Cardiac septum (tissue), 1 donor: ENCODE data around the gene ANO6. TPM values are rescaled to one million over a fixed set of nuclear protein-coding genes. Genes with fewer than 3 reads are reported as not detected.
"Not testable (repeated sequence)": the region's sequence is repeated elsewhere in the genome, so short reads cannot be mapped to it uniquely, and the experiment has no call there.

Experiments used
- DNase-seq: peaks from one replicate; pipeline ENCODE4 v3.0.0-alpha.2; 2020; ENCODE audit warnings: low spot score
- intact Hi-C: fragments of 100-400 bp; cut with DNase I; formaldehyde crosslinking; loops from one replicate; pipeline ENCODE4 v1.14.0; 2022
- total RNA-seq: library from RNA; stranded (reverse); fragmentation: NEBNext Ultra II Directional; extraction: Animal tissue kit (Norgen Biotek cat#: 25700); gene quantifications from one replicate; pipeline ENCODE4 v1.2.1, GENCODE V29; 2021
- donor health status: DM: no; HTN: no; CAD: no.

The ANO6 gene
- total RNA-seq, 1 donor from 2014 or later: 49.0 TPM

DNA sequence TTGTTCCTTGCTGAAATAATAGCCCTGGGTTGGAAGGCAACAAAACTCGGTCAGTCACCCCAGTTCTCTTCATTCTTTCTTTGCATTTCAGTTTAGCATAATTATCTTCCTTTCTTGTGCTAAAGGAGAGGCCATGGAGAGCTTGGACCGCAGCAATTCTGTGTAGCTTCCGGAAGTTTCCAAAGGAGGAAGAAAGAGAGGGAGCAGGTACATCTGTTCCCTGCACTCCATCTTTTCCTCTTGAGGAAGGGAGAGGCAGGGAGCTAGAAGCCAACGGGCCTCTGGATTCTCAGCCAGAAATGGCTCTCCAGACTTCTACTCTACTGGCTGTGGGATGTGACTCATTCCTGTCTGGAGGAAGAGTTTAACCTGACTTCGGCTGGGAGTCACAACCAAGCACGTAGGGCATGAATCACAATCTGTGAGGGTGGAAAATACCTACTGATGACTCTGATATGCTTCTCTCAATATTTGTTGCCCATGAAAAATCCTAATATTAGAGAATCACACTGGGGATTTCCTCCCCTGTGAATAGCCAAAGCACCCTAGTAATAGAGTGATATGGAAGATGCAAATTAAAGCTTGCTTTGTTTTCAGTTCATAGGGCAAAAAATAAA is 17.0 kb downstream of the ANO6 start:
- DNase-seq: peak; percentile 78
- intact Hi-C loops: no loop called here

DNA sequence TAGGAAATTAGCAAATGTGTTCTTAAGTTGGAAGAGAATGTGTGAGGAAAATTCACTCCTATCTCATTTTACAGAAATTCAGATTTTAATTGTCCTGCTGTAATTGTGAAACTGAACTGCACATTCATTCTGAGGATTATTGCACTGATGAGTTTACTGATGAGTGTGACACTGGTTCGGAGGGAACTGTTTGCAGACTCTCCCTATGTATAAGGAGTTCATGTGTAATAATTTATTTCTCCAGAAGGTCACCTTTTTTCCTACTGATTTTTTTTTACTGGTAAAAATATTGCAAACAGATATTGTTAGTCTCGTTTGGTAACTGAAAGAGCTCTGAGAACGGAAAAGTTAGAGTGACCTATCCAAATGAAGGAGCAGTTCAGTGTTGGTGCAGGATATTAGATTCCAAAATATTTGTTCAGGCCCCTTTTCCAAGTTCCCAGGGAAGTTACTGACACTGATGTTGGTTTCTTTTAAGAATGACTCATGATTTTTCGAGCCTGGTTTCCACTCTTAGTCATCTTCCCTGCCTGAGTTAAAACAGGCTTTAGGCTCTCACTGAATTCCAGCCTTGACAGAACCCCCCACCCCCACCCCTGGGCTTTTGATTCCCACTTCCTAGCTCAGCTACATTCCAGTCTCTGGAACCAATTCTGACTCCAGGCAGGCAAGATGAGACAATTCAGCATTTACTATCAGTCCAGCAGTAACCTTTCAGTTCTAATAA is 18.4 kb downstream of the ANO6 start:
- intact Hi-C loops: no loop called here
- no peak for DNase-seq

DNA sequence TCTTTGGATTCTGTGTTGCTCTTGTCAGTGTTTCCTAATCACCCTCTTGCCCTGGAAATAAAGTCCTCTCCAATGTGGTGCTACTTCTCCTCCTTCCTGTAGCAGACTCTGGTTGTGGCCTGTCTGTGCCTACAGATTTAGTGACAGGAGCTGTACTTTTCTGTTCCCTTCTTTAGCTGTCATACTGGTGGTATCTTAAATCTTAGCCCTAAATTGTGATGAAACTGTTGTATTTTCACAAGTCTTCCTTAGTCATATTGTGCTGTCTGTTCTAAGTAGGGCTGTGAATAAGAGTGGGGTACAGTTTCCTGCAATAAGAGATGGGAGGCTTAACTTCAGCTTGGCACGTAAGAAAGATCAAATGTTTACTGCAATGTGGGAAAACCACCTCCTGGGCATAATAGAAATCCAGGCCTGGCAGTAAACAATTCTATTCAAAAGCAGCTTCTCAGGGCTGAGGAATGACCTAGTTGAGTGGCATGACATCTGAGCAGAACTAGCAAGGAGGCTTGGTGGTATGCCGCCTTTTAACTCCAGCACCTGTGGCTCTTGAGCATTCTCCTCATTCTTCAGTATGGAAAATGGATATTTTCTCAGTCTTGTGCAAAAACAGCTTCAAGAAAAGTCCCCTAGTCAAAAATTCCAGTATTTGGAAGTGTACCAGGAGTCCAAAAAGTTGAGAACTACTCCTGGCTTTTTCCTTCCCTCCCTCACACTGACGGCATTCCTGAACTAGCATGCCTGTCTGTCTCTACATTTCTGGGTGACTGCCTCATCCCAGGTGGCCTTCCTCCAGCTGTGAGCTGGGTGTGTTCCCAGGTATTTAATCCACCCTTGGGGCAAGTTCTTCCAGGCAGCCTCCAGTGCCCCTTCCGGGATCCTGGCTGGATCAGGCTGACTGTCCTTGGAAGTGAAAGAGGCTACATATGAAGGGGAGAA is 19.5 kb downstream of the ANO6 start:
- intact Hi-C loops: no loop called here
- DNase-seq: no peak

DNA sequence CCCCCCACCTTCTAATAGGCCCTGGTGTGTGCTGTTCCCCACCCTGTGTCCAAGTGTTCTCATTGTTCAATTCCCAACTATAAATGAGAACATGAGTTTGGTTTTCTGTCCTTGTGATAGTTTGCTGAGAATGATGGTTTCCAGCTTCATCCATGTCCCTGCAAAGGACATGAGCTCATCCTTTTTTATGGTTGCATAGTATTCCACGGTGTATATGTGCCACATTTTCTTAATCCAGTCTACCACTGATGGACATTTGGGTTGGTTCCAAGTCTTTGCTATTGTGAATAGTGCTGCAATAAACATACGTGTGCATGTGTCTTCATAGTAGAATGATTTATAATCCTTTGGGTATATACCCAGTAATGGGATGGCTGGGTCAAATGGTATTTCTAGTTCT is 20.5 kb downstream of the ANO6 start:
- intact Hi-C loops, DNase-seq: not testable (repeated sequence)

DNA sequence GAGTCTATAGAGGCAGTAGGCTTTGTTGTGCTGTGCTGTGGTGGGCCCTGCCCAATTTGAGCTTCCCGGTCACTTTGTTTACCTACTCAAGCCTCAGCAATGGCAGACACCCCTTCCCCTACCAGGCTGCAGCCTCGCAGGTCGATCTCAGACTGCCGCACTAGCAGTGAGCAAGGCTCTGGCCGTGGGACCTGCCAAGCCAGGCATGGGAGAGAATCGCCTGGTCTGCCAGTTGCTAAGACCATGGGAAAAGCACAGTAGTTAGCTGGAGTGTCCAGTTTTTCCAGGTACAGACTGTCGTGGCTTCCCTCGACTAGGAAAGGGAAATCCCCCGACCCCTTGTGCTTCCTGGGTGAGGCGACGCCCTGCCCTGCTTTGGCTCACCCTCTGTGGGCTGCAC is 26.3 kb downstream of the ANO6 start:
- intact Hi-C loops: no loop called here

DNA sequence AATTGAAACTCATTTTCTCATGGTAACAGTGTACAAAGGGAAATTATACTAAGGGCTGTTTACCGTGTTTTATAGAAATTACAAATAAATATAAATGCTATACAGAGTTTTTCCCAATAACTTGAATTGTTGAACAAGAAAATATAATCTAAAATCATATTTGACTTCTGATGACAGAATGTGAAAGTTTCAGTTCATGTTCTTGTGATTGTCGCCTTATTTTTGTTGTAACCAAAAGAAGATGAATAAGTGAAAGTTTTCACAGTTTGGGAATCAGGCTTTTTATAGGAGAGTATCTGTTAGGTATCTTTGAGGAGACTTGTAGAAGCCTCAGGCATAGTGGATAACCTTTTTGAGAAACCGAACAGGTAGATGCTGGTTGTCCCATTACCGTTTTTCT is 28.1 kb downstream of the ANO6 start:
- intact Hi-C loops: no loop called here
- DNase-seq: no peak

More for the DNA sequence above, 26.3 kb downstream of the ANO6 start:
- DNase-seq: no peak

DNA sequence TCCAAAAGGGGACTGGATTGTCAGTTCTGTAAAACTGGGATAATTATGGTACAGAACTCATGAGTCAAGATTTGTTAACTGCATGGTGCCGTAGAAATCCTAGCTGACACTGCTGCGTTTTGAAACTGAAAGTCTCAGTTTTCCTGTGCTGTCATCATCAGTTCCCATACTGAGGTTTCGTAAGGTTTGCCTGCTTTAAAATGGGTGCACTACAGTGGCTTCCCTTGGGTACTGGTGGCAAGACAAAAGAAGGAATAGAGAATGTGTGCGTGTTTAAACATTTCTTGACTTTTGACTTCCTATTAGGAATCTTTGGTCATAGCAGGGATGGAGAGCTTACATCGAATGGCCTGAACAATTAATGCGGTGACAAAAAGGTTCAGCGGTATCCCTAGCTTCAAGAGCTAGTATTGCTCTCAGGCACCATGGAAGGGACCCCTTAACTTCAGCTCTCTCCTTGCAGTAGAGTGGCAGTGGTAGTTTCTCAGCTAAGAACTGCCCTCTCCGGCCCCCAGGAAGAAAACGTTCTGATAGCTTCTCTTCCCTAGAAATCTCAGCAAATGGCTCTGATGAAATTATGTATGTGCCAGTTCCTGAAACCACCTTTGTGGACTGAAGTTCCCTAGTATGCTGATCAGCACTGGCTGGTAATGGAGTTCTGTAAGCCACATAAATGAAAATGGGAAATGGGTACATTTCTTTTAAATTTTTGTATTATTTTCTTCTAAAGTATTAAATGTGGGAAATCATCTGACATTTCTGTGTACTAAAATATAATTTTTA is 28.9 kb downstream of the ANO6 start:
- DNase-seq: no peak
- intact Hi-C loops: no loop called here

DNA sequence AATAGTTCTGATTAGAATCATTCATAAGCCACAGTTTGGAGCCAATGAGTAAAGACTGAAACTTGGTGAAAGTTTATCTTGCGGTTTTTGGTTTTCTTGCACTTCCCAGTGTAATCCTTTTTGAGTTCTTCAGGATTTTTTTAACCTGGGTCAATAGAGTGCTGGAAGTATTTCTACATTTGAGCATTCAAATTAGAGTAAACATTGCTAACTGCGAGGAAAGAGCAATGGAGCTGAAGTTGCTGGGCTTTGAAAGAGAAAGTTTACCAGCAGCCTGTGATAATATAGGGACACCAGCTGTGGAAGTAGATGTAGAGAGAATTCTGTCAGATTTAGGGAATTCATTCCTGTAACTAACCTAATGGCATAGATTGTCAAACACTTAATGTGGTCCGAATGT is 30.3 kb downstream of the ANO6 start:
- DNase-seq: no peak
- intact Hi-C loops: no loop called here

DNA sequence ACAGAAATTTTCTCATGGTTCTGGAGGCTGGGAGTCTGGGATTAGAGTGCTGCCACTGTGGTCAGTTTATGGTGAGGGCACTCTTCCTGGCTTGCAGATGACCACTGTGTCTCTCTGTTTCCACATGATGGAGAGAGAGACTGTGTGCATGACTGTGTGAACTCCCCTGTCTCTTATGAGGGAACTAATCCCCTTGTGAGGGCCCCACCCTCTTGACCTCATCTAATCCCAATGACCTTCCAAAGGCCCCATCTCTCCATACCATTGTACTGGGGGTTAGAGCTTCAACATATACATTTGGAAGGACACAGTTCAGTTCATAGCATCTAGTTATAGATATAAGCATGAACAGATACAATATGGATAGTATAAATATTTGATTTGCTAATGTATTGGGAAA is 31.7 kb downstream of the ANO6 start:
- intact Hi-C loops: no loop called here
- DNase-seq: no peak

DNA sequence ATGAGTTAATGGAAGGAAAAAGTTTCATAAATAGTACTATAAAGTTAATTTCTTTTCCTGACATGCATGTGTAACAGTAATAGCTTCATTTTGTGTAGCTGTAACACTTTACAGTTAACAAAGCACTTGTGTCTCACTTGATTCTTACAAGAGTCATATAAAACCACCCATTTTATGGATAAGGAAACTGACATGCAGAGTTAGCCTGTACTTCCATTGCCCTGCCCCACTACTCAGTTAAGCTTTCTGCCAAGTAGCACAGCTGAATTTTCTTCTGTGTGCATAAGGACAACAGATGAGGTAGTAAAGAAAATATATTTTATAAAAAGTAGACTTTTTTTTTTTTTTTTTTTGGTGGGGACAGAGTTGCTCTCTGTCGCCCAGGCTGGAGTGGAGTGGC is 32.2 kb downstream of the ANO6 start:
- intact Hi-C loops: no loop called here
- no peak for DNase-seq

DNA sequence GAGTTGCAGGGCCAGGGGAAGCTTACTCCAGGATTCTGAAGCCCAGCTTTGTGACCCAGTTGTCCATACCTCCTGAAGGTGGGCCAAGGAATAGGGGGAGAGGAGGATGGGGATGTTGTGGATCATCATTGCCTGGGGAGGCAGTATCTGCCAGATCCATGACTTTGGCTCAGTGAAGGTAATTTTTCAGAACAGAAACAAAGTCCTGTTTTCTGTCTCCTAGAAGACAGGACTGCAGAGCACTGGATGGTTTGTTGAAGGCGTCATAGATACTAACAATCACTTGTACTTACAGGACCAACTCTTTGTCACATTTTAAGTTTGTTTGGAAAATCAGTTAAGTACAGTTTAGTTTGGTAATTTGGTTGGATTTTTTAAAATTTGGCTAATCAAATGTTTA is 38.4 kb downstream of the ANO6 start:
- no peak for DNase-seq
- intact Hi-C loops: no loop called here

DNA sequence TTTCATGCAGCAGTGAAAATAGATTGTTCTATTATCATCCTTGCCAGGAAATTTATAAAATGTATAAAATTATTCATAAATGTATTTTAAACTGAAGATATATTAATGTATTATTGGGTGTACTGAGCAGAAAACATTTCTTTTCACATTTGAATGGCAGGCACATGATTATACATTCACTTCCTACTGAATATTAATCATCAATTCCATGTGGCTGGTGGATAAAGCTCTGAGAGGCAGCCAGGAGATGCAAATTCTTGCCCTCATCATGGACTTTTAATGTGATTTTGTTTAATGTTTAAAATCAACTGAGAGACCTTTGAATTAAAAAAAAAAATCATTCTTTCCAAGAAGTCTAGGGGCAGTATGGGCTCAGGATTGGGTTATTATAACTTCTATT is 40.8 kb downstream of the ANO6 start:
- intact Hi-C loops: no loop called here
- no peak for DNase-seq

DNA sequence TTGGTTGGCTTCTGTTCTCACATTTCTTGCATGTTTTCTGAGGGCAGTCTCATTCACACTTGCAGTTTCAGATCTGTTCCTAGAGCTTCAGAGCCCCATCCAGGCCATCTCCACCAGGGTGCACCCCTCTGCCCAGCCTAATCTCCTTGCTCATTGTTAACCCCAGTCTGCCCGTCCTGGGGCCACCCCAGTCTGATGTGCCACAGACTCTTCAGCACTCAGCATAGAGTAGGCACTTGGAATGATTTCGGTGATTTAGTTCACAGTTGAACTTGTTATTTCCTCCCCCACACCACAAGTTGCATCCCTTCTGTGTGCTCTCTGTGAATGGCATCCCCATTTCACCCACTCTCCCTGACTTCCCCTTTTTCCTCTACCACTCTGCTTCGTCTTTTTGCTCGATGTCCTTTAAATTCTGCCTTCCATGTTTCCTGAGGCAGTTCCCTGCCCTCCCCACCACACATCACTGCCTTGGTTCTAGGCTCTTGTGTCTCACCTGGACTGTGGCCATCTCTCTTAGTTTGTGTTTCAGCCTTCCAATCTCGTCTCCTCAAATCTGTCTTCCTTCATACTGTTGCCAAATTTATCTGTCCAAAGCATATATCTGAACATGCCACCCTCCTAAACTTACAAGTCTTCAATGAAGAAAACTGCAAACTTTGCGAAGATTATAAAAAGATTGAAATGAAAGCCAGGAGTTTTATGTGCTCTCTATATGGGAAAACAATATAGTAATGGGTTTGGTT is 41.5 kb downstream of the ANO6 start:
- intact Hi-C loops: no loop called here
- DNase-seq: no peak

DNA sequence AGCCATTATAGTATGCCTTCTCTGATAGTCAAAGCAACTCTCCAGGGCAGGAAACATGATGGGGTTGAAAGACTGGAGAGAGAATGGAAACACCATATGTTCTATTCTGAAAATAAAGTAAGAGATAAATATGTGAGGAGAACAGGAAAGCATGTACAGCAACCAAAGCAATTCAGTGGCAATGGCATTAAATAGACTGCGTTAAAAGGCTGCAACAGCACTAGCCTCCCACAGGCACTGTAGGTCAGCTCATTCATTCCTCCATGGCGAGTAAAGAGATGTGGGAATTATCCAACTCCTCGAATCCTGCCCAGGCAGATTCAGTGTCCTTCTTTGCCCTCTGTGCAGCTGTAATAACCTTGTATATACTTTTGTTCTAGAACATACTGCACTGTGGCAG is 43.8 kb downstream of the ANO6 start:
- intact Hi-C loops: no loop called here

DNA sequence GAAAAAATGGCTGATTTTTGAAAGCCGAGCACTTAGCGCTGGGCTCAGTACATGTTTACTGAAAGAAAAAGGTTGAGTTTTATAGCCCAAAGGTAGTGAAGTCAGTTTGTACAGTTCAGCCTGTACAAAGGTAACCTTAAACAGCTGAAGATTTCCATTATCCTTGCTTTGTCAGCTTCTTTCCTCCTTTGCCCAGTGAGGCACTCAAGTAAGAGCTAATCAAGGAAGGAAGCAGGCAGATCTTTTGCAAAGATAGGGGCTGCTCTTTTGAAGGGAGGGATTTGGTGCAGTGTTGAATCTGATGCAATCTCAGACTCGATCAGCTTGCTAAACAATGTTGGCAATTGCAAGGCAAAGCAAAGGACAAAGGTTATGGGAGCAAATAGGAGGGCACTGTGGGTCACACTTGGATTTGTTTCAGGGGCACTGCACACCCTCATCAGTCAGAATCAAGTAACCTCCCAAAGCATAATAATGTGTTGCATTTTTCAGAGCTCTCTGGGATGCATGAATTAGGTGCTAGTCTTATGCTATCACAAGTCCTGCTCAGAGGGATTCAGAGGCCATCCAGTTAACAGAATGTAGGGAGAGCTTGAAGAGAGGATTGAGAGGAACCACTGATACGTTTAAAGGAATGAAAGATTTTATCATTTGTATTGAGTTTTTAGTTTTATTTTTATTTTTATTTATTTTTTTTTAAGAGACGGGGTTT is 44.4 kb downstream of the ANO6 start:
- intact Hi-C loops: no loop called here
- no peak for DNase-seq

More for the DNA sequence above, 43.8 kb downstream of the ANO6 start:
- no peak for DNase-seq

DNA sequence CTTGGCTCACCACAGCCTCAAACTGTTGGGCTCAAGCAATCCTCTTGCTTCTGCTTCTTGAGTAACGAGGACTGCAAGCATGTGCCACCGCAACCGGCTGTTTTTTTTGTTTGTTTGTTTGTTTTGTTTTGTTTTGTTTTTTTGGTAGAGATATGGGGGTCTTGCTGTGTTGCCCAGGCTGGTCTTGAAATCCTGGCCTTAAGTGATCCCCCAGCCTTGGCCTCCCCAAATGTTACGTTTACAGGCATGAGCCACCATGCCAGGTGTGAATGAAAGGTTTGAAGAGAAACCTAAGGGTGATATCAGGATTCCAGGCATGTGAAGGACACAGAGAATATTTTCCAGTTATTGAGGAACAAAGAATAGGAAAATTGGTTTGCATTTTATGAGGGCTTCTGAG is 45.0 kb downstream of the ANO6 start:
- intact Hi-C loops: no loop called here

DNA sequence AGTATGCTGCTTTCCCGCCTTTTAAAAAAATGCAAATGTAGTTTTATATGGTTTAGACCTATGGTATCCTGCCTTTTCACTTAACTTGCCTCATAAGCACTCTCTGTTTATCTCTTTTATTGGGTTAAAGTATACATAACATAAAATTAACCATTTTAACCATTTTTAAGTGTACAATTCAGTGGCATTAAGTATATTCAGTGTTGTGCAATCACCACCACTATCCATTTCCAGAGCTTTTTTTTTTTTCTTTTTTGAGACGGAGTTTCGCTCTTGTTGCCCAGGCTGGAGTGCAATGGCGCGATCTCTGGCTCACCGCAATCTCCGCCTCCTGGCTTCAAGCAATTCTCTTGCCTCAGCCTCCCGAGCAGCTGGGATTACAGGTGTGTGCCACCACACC is 46.3 kb downstream of the ANO6 start:
- intact Hi-C loops, DNase-seq: not testable (repeated sequence)

More for the DNA sequence above, 45.0 kb downstream of the ANO6 start:
- DNase-seq: no peak

DNA sequence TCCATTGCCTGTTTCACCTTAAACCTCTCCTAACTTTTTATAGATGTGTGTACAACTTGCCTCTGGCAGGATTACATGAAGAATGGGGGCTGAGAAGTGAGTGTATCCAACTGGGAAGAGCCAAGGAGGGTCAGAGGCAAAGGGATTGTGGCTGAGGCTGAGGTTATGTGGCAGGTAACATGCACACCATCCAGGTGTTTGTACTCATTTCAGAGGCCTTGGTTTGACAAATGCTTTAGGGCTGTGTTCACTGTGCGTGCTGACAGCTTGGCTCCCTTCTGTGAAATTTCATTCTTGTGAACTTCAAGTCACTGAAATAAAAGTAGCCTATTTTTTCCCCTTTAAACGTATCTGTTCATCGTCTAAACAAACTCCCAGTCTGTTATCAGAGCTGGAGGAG is 47.7 kb downstream of the ANO6 start:
- DNase-seq: no peak

More for the DNA sequence above, 47.7 kb downstream of the ANO6 start:
- intact Hi-C loops: no loop called here
